ENCODE measurements around the gene FILIP1L.

- TF ChIP-seq CTCF (conservative IDR thresholded peaks at IDR 0.05; ENCODE audit: low read depth, low read length), result no peak
- no peak for TF ChIP-seq RAD21 (IDR thresholded peaks at IDR 0.05; ENCODE audit: low read length)
- no peak for TF ChIP-seq POLR2A (IDR thresholded peaks at IDR 0.05; ENCODE audit: low read depth, low read length)
- no peak for TF ChIP-seq RCOR1 (IDR thresholded peaks at IDR 0.05; ENCODE audit: insufficient replicate concordance, low read length)
- TF ChIP-seq MXI1 (IDR thresholded peaks at IDR 0.05; ENCODE audit: borderline replicate concordance, low read depth, low read length), result no peak
These were observed 231.7 kb downstream of the FILIP1L start for GRCh38 chr3:99882436-99883137.

Measured in IMR-90 (cell line).